Stimulated activated CD8-positive, alpha-beta memory T cell treated with anti-CD3 and anti-CD28 coated beads, Interleukin-12 subunit alpha, Interleukin-12 subunit beta, amount 100 ng/mL, for 24 hours (primary cell): ENCODE data around the gene INCENP.
"Not testable (repeated sequence)": the region's sequence is repeated elsewhere in the genome, so short reads cannot be mapped to it uniquely, and the experiment has no call there.

ENCODE experiments used
- DNase-seq: peaks from one replicate; pipeline ENCODE4 v3.0.0-alpha.2; 2020; ENCODE audit errors: extremely low read depth

INCENP gene

GRCh38 chr11:62123669-62124185 lies at the start of gene INCENP:
INCENP (plus strand) TSS chr11:62124011; CDS start chr11:62128162, 4,151 bp downstream.
- DNase-seq: peak; percentile 83

- no peak for DNase-seq
Measured at GRCh38 chr11:62075438-62075837, 48.4 kb upstream of the INCENP start.

- DNase-seq: no peak
Measured at GRCh38 chr11:62077132-62077531, 46.7 kb upstream of the INCENP start.

- peak; percentile 26 for DNase-seq
Measured at GRCh38 chr11:62081378-62082291, 42.2 kb upstream of the INCENP start.

GRCh38 chr11:62082292-62082657 lies 41.5 kb upstream of the INCENP start:
- DNase-seq: no peak

- DNase-seq: not testable (repeated sequence)
Measured at GRCh38 chr11:62084801-62085200, 39.0 kb upstream of the INCENP start.

DNA sequence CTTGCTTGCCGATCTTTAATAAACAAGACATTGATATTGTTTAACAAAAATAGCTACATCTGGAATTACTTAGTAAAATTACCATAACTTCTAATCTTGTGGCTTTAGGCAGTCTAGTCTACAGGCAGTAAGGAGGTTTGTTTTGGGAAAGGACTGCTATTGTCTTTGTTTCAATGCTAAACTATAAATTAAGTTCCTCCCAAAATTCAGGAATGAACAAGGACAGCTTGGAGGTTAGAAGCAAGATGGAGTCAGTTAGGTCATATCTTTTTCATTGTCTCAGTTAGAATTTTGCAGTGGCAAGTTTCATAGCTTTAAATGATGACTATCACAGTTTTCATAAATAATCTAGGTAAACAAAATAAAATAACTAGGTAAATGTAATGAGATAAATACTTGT lies 36.1 kb upstream of the INCENP start:
- no peak for DNase-seq

- no peak for DNase-seq
Measured at GRCh38 chr11:62088331-62088933, 35.4 kb upstream of the INCENP start.

- DNase-seq: no peak
Measured at GRCh38 chr11:62103141-62103540, 20.7 kb upstream of the INCENP start.

GRCh38 chr11:62103986-62104385 lies 19.8 kb upstream of the INCENP start:
- DNase-seq: no peak

DNA sequence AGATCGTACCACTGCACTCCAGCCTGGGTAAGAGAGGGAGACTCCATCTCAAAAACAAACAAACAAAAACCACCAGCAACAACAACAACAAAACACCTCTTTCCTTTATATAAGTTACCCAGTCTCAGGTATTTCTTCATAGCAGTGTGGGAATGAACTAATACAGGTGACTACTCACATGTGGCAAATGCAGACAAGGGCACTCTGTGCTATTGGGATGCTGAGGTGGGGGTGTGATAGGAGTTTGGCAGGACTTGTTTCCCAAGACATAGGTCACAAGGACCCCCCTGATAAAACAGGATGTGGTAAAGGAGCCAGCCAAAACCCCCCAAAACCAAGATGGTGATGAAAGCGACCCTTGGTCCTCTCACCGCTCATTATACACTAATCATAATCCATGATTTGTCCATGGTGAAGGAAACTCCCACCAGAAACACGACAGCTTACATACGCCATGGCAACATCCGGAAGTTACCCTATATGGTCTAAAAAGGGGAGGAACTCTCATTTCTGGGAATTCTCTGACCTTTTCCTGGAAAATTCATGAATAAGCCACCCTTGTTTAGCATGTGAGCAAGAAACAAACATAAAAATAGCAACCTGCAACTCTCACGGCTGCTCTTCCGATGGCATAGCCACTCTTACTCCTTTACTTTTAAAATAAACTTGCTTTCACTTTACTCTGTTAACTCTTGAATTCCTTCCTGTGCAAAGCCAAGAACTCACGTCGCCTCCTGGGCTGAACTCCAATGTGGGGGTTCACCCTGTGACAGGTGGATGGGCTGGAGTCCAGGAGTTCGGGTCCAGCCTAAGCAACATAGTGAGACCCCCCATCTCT lies 18.8 kb upstream of the INCENP start:
- DNase-seq: no peak

GRCh38 chr11:62105667-62106191 lies 18.1 kb upstream of the INCENP start:
- DNase-seq: no peak

DNA sequence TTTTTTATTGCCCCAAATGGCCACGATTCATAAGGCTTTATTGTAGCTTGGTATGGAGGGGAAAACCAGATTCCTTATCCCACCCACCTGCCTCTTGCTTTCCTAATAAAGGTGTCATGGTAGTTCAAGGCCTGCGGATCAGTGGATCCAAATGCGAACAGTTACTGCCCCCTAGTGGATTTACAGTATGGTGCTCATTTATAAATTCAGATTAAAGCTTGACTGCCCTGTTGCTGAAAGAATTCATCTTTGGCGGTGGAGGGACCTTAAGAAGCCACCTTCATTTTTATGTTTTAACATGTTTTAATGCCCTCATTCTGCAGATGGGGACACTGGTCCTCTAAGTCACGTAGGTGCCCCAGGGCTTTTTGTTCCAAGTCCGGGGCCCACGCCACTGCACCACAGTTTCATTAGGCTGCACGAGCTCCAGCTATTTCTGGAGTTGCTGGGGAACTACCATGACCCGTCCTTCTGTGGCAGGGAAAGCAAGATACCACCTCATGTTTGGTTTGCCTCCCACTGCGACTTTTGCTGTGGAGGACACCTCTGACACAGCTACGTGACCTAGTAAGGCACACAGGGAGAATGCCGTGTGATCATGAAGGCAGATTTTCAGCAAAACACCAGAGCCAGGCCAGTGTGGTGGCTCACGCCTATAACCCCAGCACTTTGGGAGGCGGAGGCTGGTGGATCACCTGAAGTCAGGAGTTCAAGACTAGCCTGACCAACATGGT lies 15.6 kb upstream of the INCENP start:
- DNase-seq: no peak

- DNase-seq: no peak
Measured at GRCh38 chr11:62108971-62109404, 14.8 kb upstream of the INCENP start.

- DNase-seq: no peak
Measured at GRCh38 chr11:62115085-62115694, 8.6 kb upstream of the INCENP start.

GRCh38 chr11:62116451-62116850 lies 7.4 kb upstream of the INCENP start:
- no peak for DNase-seq

GRCh38 chr11:62119569-62119968 lies 4.2 kb upstream of the INCENP start:
- DNase-seq: no peak

DNA sequence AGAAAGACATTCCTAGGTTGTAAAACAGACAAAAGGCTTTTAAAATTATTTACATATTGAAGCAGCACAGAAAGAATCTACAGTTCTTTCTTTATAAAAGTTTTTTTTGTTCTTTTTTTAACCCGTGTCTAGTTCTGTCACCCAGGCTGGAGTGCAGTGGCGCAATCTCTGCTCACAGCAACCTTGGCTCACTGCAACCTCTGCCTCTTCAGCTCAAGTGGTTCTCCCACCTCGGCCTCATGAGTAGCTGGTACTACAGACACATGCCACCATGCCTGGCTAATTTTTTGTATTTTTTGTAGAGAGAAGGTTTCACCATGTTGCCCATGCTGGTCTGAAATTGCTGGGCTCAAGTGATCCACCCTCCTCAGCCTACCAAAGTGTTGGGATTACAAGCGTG lies 3.8 kb upstream of the INCENP start:
- no peak for DNase-seq

DNA sequence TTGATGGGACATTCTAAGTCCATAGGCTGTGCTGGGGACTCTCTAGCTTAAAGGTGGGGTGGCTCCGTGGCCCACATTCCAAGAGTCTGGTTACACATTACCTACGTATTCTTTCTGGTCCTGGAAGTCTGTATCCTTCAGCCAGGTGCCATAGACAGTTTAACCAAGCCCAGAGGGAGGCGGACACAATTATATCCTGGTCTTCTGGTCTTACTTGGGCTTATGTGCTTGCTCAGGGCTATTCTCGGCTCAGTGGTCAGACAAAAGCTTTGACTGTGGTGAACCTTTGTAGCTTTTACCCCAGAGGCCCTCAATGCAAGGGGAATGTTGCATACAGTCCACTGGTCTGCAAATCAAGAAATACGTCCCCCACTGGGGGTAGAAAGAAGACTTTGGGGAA lies 3.4 kb upstream of the INCENP start:
- no peak for DNase-seq

GRCh38 chr11:62122076-62122475 lies 1.7 kb upstream of the INCENP start:
- DNase-seq: no peak
